Kidney epithelial cell (primary cell): ENCODE results near the gene CIT. TPM values are rescaled to one million over a fixed set of nuclear protein-coding genes. Genes with fewer than 3 reads are reported as not detected.

Experiments used
- DNase-seq: peaks from one replicate; pipeline ENCODE4 v3.0.0-alpha.2; 2010; ENCODE audit warnings: low read depth
- H3K27me3 ChIP-seq: 2 replicates; pipeline ENCODE4 v1.6.0; 2011; ENCODE audit warnings: low read length; ENCODE audit not compliant: control insufficient read depth, insufficient read depth
- H3K36me3 ChIP-seq: 2 replicates; pipeline ENCODE4 v1.5.1; 2011; ENCODE audit warnings: low read length; ENCODE audit not compliant: control insufficient read depth, insufficient read depth
- H3K4me3 ChIP-seq: 2 replicates; pipeline ENCODE4 v1.5.1; 2011; ENCODE audit warnings: low read depth, mild to moderate bottlenecking, control low read depth, low read length
- total RNA-seq: library from RNA; depleted of rRNA; stranded (reverse); fragments of >200 nt; gene quantifications from 2 replicates; pipeline ENCODE4 v1.2.3, GENCODE V29; 2015
- TF ChIP-seq, protein P1 (sequence below): IDR thresholded peaks from 2 replicates; pipeline ENCODE4 v1.5.1; 2011; ENCODE audit warnings: mild to moderate bottlenecking, moderate library complexity, low read length, control low read depth, inconsistent platforms; ENCODE audit not compliant: insufficient read depth, poor library complexity, severe bottlenecking

CIT gene
- total RNA-seq, 1 donor from 2014 or later: 4.3 TPM

DNA sequence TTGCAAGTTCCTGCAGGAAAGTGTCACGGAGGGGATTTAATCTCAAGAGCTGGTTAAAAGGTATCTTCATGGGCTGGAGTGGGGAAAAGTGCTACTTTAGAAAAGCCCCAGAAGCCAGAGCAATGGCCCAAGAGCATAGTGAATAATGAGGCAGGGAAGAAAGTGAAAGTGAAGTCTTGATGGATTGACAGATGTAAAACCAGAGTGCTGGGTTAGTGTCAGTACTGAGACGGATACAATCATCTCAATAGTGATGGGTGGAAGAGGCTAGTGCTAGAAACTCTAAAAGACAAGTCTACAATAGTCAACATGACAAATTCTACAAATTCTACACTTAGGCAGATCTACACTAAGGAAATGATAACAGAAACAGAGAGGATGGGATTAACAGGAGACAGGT, 68.1 kb downstream of the CIT start:
- no peak for DNase-seq
- H3K27me3 ChIP-seq: no peaks in the 10 kb centered on the region
- TF ChIP-seq, protein P1, sequence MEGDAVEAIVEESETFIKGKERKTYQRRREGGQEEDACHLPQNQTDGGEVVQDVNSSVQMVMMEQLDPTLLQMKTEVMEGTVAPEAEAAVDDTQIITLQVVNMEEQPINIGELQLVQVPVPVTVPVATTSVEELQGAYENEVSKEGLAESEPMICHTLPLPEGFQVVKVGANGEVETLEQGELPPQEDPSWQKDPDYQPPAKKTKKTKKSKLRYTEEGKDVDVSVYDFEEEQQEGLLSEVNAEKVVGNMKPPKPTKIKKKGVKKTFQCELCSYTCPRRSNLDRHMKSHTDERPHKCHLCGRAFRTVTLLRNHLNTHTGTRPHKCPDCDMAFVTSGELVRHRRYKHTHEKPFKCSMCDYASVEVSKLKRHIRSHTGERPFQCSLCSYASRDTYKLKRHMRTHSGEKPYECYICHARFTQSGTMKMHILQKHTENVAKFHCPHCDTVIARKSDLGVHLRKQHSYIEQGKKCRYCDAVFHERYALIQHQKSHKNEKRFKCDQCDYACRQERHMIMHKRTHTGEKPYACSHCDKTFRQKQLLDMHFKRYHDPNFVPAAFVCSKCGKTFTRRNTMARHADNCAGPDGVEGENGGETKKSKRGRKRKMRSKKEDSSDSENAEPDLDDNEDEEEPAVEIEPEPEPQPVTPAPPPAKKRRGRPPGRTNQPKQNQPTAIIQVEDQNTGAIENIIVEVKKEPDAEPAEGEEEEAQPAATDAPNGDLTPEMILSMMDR: no peak
- H3K36me3 ChIP-seq: no peaks in the 10 kb centered on the region
- H3K4me3 ChIP-seq: no peak overlapping the region

GRCh38 chr12:119808441-119808840, 68.7 kb downstream of the CIT start:
- H3K27me3 ChIP-seq: no peaks in the 10 kb centered on the region
- no peak for DNase-seq
- TF ChIP-seq, protein P1: no peak
- no peak overlapping the region for H3K4me3 ChIP-seq
- H3K36me3 ChIP-seq: no peaks in the 10 kb centered on the region

GRCh38 chr12:119807380-119807779, 69.7 kb downstream of the CIT start:
- no peak for DNase-seq
- Histone ChIP-seq H3K4me3 (no peak overlapping the region), H3K27me3 (no peaks in the 10 kb centered on the region), H3K36me3 (no peaks in the 10 kb centered on the region)
- TF ChIP-seq, protein P1: no peak

DNA sequence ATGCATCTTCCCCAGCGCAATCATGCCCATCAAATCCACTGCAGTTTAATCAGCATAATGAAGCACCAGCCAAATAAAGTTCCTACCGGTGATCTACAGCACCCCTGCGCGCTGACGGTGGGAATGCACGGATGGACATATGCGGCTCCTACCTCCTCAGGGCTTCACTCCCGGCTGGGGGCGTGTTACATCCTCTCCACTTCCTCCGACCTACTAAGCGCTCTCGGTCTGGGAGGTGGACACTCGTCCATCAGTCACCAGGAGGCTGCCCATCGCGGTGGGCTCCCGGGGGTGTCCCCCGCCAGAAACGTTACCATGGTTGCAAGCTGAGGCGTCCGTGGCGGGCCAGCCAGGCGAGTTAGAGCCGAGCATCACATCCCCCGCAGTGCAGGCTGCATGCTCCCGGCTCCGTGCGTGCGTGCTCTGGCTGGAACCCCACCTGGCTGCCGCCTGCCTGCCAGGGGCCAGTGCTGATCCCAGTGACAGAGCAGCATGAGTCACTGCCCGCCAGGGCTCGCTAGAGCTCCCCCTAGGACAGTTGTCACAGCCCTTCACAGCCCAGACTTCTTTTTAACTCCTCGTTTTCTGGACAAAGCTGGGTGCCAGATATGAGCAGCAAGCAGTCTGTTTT, 73.0 kb downstream of the CIT start:
- peak; percentile 49 for DNase-seq
- Histone ChIP-seq H3K36me3 (no peaks in the 10 kb centered on the region), H3K27me3 (no peaks in the 10 kb centered on the region), H3K4me3 (peak overlapping the region; percentile 20)
- TF ChIP-seq, protein P1: peak; percentile 70

GRCh38 chr12:119803381-119803791, 73.7 kb downstream of the CIT start:
- TF ChIP-seq, protein P1: no peak
- no peaks in the 10 kb centered on the region for H3K36me3 ChIP-seq
- H3K4me3 ChIP-seq: no peak overlapping the region
- no peak for DNase-seq
- H3K27me3 ChIP-seq: no peaks in the 10 kb centered on the region

DNA sequence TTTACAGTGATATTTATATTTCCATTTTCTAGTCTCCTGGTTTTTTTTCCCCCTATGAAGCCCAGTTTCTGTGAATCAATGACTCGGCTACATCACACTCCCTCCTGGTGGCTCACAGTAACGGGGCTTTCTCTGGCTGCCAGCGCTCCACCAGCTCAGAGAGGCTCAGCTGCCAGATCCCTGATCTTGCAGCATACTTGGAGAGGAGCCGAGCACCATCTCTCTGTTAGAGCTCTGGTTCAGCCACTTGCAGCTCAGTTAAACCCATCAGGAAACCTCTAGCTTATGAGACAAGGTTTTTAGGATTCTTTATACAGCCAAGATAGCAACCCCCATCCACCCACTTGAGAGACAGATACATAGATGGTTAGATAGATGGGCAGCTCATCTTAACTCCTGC, 74.6 kb downstream of the CIT start:
- no peak for DNase-seq
- TF ChIP-seq, protein P1: no peak
- no peak overlapping the region for H3K4me3 ChIP-seq

More for the DNA sequence above, 74.6 kb downstream of the CIT start:
- H3K36me3 ChIP-seq: no peaks in the 10 kb centered on the region
- no peaks in the 10 kb centered on the region for H3K27me3 ChIP-seq
